Upper lobe of left lung (tissue), 6 donors: ENCODE results near the gene MRC2. TPM values are rescaled to one million over a fixed set of nuclear protein-coding genes. Genes with fewer than 3 reads are reported as not detected.
"Not testable (repeated sequence)": the region's sequence is repeated elsewhere in the genome, so short reads cannot be mapped to it uniquely, and the experiment has no call there.

Experiments used
- ATAC-seq, 2 donors: fragments of 200-7000 bp; cut with Tn5 transposase; one replicate each; pipeline ENCODE4 v1.9.1; 2022; ENCODE audit warnings: mild to moderate bottlenecking in 2 of 2, moderate library complexity in 2 of 2; ENCODE audit not compliant: low FRiP score in 2 of 2
- DNase-seq, 2 donors: peaks; one replicate each; pipeline ENCODE4 v3.0.0-alpha.2; 2019 to 2020
- H3K27ac ChIP-seq, 4 donors: fragments of 200-600 bp; sonication (generic); one replicate each; pipeline ENCODE4 v1.5.1; 2016 to 2019
- H3K27me3 ChIP-seq, 4 donors: fragments of 200-600 bp; sonication (generic); one replicate each; pipeline ENCODE4 v1.5.1; 2017 to 2019
- H3K36me3 ChIP-seq, 4 donors: fragments of 200-600 bp; sonication (generic); one replicate each; pipeline ENCODE4 v1.5.1; 2016 to 2019
- H3K4me1 ChIP-seq, 4 donors: fragments of 200-600 bp; sonication (generic); one replicate each; pipeline ENCODE4 v1.5.1; 2018 to 2019
- H3K4me3 ChIP-seq, 4 donors: fragments of 200-600 bp; sonication (generic); one replicate each; pipeline ENCODE4 v1.5.1; 2017 to 2019; ENCODE audit warnings: mild to moderate bottlenecking in 2 of 4, moderate library complexity in 1 of 4
- H3K9me3 ChIP-seq, 4 donors: fragments of 200-600 bp; sonication (generic); one replicate each; pipeline ENCODE4 v1.5.1; 2018 to 2019
- EP300 ChIP-seq, 4 donors: sonication (generic); formaldehyde crosslinking; IDR thresholded peaks; one replicate each; pipeline ENCODE4 v1.5.1; 2017; ENCODE audit warnings: antibody characterized with exemption in 4 of 4, control low read depth in 2 of 4
- POLR2A ChIP-seq, 4 donors: fragments of 450-650 bp; IDR thresholded peaks; one replicate each; pipeline ENCODE4 v1.5.1; 2016 to 2017; ENCODE audit warnings: antibody characterized with exemption in 4 of 4, mild to moderate bottlenecking in 2 of 4
- POLR2AphosphoS5 ChIP-seq, 2 donors: sonication (generic); formaldehyde crosslinking; IDR thresholded peaks; one replicate each; pipeline ENCODE4 v1.5.1; 2017; ENCODE audit warnings: antibody characterized with exemption in 2 of 2
- WGBS, 2 donors: methylation state at CpG; one replicate each; pipeline ENCODE4 v1.1.5; 2017 to 2018; 5-methylcytosine and 5-hydroxymethylcytosine counted together
- total RNA-seq, 6 donors: library from RNA; depleted of rRNA in 4 of 6; stranded (reverse); fragments of >200 nt in 4 of 6; gene quantifications; one replicate each; pipeline versions ENCODE4 v1.1.0 to v1.2.1, GENCODE V29; 2016 to 2021
- TF ChIP-seq, protein P1 (sequence below), 6 experiments: fragments of 450-650 bp in 4 of 6; fragments of 200-600 bp in 2 of 6; sonication (generic) in 2 of 6; IDR thresholded peaks; one replicate each; pipeline ENCODE4 v1.5.1; 2016 to 2019; ENCODE audit warnings: antibody characterized with exemption in 6 of 6
- donor health status: DM: no; HTN: no; CAD: no; lungs with moderate emphysema.
- donor health status: DM: no; HTN: yes; CAD: no; lungs with severe emphysema.

The MRC2 gene
- total RNA-seq, 6 donors from 2014 or later, result 32.1 to 185 (median 116) TPM

DNA sequence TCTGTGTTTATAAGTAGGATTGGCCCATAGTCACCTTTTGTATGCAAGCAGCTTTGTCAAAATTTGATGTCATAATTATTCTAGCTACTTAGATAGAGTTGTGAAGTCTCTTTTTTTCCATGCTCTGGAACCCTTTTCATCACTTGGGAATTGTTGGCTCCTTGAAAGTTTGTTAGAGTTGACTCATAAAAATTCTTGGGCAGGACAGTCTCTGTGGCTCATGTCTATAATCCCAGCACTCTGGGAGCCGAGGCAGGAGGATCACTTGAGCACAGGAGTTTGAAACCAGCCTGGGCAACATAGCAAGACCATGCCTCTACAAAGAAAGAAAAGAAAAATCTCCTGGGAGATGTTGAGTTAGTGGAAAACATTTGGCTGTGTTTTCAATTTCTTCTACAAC, 45.7 kb upstream of the MRC2 start:
- no peak overlapping the region for H3K4me3 ChIP-seq
- TF ChIP-seq EP300 (IDR thresholded peaks at IDR 0.05) (no peak), POLR2A (IDR thresholded peaks at IDR 0.05) (no peak), POLR2AphosphoS5 (IDR thresholded peaks at IDR 0.05) (no peak)
- TF ChIP-seq, protein P1, sequence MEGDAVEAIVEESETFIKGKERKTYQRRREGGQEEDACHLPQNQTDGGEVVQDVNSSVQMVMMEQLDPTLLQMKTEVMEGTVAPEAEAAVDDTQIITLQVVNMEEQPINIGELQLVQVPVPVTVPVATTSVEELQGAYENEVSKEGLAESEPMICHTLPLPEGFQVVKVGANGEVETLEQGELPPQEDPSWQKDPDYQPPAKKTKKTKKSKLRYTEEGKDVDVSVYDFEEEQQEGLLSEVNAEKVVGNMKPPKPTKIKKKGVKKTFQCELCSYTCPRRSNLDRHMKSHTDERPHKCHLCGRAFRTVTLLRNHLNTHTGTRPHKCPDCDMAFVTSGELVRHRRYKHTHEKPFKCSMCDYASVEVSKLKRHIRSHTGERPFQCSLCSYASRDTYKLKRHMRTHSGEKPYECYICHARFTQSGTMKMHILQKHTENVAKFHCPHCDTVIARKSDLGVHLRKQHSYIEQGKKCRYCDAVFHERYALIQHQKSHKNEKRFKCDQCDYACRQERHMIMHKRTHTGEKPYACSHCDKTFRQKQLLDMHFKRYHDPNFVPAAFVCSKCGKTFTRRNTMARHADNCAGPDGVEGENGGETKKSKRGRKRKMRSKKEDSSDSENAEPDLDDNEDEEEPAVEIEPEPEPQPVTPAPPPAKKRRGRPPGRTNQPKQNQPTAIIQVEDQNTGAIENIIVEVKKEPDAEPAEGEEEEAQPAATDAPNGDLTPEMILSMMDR (IDR thresholded peaks at IDR 0.05), result no peak
- DNase-seq (no peak), ATAC-seq (no peak)
- peaks cover 0 to 69% (median 14%) of the 10 kb centered on the region in 4 donors for H3K36me3 ChIP-seq
- H3K27me3 ChIP-seq, result no peaks in the 10 kb centered on the region
- 81 to 88% methylated on average over 1 of the region's 1 CpG for WGBS, 2 donors
- no peak overlapping the region for H3K27ac ChIP-seq
- peaks cover 0 to 9% (median 1%) of the 10 kb centered on the region in 4 donors for H3K4me1 ChIP-seq
- no peaks in the 10 kb centered on the region for H3K9me3 ChIP-seq

DNA sequence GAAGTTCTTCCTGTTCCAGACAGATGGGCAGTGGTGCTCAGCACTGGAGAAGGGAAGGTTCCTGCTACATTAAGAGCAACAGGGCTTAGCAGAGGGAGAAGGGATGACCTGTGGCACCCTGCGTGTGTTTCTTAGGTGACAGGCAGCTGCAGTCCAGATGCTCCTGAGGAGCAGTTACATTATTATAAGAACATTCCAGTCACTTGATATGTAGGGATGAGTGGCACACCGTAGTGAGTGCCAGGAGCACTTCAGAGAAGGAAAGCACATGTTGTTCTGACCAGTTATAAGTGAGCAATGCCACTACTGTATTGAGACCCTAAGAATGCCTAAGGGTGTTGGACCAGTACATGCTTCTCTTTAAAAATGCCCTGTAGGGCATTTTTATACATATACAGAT, 39.9 kb upstream of the MRC2 start:
- peak; percentile 46 to 86 for ATAC-seq
- H3K4me3 ChIP-seq, result no peak overlapping the region
- WGBS, 2 donors, result 72 to 81% methylated on average over 2 of the region's 2 CpGs
- DNase-seq, result peak in 1 of 2 donors; percentile 72
- H3K27me3 ChIP-seq, result no peaks in the 10 kb centered on the region
- H3K4me1 ChIP-seq, result peaks cover 0 to 30% (median 12%) of the 10 kb centered on the region in 4 donors
- peak overlapping the region in 2 of 4 donors; percentile 40 to 56 for H3K27ac ChIP-seq
- H3K9me3 ChIP-seq, result no peaks in the 10 kb centered on the region
- H3K36me3 ChIP-seq, result peaks cover 0 to 74% (median 10%) of the 10 kb centered on the region in 4 donors
- peak; percentile 24 to 26 for TF ChIP-seq POLR2AphosphoS5 (IDR thresholded peaks at IDR 0.05)
- TF ChIP-seq POLR2A (IDR thresholded peaks at IDR 0.05), result peak in 1 of 4 donors; percentile 13
- peak in 2 of 4 donors; percentile 19 to 86 for TF ChIP-seq EP300 (IDR thresholded peaks at IDR 0.05)
- TF ChIP-seq, protein P1 (IDR thresholded peaks at IDR 0.05), result no peak

DNA sequence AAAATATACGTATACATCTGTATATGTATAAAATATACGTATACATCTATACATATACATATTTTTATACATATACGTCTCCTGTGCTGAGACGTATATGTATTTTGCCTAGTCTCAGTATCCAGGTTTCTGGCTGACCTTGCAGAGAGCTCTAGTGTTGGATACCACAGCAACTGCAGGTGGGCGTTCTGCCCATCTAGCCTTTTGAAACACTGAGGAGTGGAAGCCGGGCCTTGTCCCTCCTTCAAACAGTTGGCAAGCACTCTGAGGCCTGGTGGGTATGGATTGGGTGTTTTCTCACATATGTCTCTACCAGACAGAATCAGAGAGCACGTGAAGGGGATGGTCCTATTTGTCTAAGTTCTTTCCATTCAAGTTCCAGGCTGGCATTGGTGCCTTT, 39.4 kb upstream of the MRC2 start:
- Histone ChIP-seq H3K4me3 (no peak overlapping the region), H3K9me3 (no peaks in the 10 kb centered on the region), H3K4me1 (peaks cover 0 to 32% (median 12%) of the 10 kb centered on the region in 4 donors), H3K27me3 (no peaks in the 10 kb centered on the region), H3K36me3 (peaks cover 0 to 74% (median 10%) of the 10 kb centered on the region in 4 donors), H3K27ac (peak overlapping the region in 2 of 4 donors; percentile 40 to 58)
- WGBS, 2 donors, result 74 to 87% methylated on average over 7 of the region's 7 CpGs
- DNase-seq (no peak), ATAC-seq (no peak)
- no peak for TF ChIP-seq EP300 (IDR thresholded peaks at IDR 0.05)
- no peak for TF ChIP-seq POLR2A (IDR thresholded peaks at IDR 0.05)
- TF ChIP-seq, protein P1 (IDR thresholded peaks at IDR 0.05), result no peak
- no peak for TF ChIP-seq POLR2AphosphoS5 (IDR thresholded peaks at IDR 0.05)

DNA sequence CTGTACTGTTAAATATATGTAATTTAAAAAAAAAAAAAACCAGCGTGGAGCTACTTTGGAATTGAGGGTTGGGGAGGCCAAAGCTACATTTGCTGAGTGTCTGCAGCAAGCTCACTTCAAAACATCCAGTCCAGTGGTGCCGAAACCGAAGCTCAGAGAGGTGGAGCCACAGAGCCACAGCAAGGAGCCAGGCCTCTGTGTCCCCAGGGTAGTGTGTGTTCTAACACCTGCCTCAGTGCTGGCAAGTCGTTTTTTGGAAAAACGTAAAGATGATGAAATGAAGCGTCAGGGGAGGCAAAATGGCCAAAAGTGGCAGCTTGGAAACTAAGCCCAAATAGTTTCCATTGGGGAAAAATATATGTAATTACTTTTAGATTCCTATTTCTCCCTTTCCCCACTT, 36.1 kb upstream of the MRC2 start:
- Histone ChIP-seq H3K9me3 (no peaks in the 10 kb centered on the region), H3K4me3 (no peak overlapping the region), H3K27me3 (no peaks in the 10 kb centered on the region), H3K4me1 (peaks cover 0 to 32% (median 9%) of the 10 kb centered on the region in 4 donors), H3K27ac (peak overlapping the region in 2 of 4 donors; percentile 27 to 58), H3K36me3 (peaks cover 2 to 68% (median 14%) of the 10 kb centered on the region in 4 donors)
- peak in 1 of 2 donors; percentile 50 for DNase-seq
- no peak for ATAC-seq
- 70 to 73% methylated on average over 6 of the region's 6 CpGs for WGBS, 2 donors
- no peak for TF ChIP-seq POLR2AphosphoS5 (IDR thresholded peaks at IDR 0.05)

DNA sequence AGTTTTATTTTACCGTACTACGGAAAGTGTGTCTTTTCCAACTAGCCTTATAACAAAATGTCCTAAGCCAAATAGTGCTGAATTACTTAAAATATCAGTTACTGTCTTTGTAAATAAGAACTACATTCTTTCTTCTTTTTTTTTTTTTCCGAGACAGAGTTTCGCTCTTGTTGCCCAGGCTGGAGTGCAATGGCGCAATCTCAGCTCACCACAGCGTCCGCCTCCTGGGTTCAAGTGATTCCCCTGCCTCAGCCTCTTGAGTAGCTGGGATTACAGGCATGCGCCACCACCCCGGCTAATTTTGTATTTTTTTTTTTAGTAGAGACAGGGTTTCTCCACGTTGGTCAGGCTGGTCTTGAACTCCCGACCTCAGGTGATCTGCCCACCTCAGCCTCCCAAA, 35.6 kb upstream of the MRC2 start:
- Histone ChIP-seq H3K4me1 (peaks cover 0 to 29% (median 8%) of the 10 kb centered on the region in 4 donors), H3K36me3 (peaks cover 6 to 70% (median 18%) of the 10 kb centered on the region in 4 donors), H3K27ac (peak overlapping the region in 1 of 4 donors; percentile 66)
- 61 to 70% methylated on average over 11 of the region's 11 CpGs for WGBS, 2 donors
- DNase-seq, result peak in 1 of 2 donors; percentile 70
- H3K9me3 ChIP-seq, H3K4me3 ChIP-seq, ATAC-seq, H3K27me3 ChIP-seq: not testable (repeated sequence)
